GM10266 (cell line): ENCODE data around the gene BCL11B.

Source experiments
- DNase-seq: peaks from one replicate; pipeline ENCODE4 v3.0.0; 2012; ENCODE audit errors: extremely low spot score
- TF ChIP-seq, protein P1 (sequence below): IDR thresholded peaks from 2 replicates; pipeline ENCODE4 v1.5.1; 2012; ENCODE audit warnings: mild to moderate bottlenecking, low read depth; ENCODE audit not compliant: control insufficient read depth, insufficient read depth; ENCODE audit errors: missing control alignments

The BCL11B gene

DNA sequence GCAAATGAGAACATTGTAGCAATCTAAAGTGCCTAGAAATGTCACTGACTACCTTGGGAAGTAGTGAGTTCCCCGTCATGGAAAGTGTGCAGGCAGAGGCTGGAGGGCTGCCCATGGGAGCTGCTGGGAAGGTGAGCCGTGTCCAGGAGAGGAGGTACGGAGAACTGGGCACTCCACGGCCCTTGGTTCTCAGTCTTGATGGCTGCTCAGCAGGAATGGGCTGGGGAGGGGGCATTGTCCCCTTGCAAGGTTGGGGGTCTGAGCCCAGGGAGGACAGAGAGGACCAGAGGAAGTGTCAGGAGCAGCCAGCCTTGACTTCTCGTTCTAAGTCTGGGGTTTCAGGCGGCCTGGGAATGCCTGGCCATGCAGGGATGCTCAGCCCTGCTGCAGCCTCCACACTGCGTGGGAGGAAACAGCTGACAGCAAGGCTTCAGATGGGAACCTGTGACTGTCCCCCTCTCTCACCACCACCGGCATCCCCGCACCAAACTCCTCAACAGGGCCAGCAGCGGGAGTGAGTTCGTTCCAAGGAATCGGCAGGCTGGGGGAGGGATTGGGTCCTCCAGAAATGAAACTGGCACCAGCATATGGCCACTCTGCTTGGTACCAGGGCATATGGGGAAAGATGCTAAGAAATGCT, 140.2 kb downstream of the BCL11B start:
- TF ChIP-seq, protein P1, sequence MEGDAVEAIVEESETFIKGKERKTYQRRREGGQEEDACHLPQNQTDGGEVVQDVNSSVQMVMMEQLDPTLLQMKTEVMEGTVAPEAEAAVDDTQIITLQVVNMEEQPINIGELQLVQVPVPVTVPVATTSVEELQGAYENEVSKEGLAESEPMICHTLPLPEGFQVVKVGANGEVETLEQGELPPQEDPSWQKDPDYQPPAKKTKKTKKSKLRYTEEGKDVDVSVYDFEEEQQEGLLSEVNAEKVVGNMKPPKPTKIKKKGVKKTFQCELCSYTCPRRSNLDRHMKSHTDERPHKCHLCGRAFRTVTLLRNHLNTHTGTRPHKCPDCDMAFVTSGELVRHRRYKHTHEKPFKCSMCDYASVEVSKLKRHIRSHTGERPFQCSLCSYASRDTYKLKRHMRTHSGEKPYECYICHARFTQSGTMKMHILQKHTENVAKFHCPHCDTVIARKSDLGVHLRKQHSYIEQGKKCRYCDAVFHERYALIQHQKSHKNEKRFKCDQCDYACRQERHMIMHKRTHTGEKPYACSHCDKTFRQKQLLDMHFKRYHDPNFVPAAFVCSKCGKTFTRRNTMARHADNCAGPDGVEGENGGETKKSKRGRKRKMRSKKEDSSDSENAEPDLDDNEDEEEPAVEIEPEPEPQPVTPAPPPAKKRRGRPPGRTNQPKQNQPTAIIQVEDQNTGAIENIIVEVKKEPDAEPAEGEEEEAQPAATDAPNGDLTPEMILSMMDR, result no peak
- DNase-seq, result no peak

GRCh38 chr14:99129998-99130397, 142.0 kb downstream of the BCL11B start:
- TF ChIP-seq, protein P1, result no peak
- no peak for DNase-seq

DNA sequence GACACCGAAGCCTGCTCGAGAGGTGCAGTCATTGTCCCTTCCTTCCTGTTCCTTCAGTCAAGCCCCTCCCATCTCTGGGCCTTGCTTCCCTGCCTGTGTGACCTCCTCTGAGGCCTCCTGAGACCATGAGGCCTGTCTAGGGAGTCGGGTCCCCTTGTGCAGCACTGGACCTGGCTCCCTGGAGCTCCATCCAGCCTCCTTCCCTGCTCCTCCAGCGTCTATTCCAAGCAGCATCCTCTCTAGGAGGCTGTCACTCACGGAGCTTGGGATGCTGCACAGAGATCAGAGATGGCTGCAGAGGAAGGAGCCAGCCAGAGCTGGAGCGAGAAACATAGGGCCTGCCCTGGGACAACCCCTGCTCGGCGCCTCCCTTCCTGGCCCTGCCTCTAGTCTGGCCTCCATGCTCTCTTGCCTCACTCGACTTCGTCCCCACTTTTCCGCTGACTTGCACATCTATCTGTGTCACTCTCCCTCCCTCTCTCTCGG, 142.7 kb downstream of the BCL11B start:
- TF ChIP-seq, protein P1, result no peak
- DNase-seq, result no peak

- no peak for DNase-seq
- TF ChIP-seq, protein P1, result no peak
These were observed 143.8 kb downstream of the BCL11B start for GRCh38 chr14:99128185-99128584.

- no peak for DNase-seq
- TF ChIP-seq, protein P1, result no peak
These were observed 144.3 kb downstream of the BCL11B start for GRCh38 chr14:99127651-99128167.

GRCh38 chr14:99125616-99126431, 146.2 kb downstream of the BCL11B start:
- DNase-seq, result no peak
- TF ChIP-seq, protein P1, result no peak

DNA sequence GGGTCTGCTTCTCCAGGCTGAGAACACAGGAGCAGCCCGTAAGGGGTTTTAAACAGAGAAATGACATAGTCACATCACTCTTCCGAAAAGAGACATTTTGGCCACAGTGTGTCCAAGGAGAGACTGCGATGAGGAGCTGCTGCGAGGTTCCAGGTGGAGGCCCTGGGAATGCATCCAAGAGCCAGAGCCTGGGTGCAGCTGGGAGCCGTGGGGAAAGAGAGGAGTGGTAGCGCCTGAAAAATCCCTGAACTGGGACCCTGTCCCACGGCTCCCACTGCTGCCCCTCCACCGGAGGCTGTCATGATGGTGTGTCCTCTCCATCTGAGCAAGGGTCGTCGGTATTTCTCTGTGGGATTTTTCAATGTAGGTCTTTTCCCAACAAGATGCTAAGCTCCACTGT, 146.9 kb downstream of the BCL11B start:
- TF ChIP-seq, protein P1, result no peak
- DNase-seq, result no peak
